Stomach (tissue), 9 donors: ENCODE data around the gene SPARC. TPM values are rescaled to one million over a fixed set of nuclear protein-coding genes. Genes with fewer than 3 reads are reported as not detected.
A peak's percentile ranks its signal among the peaks of the same experiment; 100 is the strongest.

ENCODE experiments used
- DNase-seq, 2 donors: peaks; one replicate each; pipeline versions ENCODE4 v3.0.0 to v3.0.0-alpha.2; 2013 to 2019
- H3K27ac ChIP-seq, 5 donors: fragments of 200-600 bp in 4 of 5; sonication (generic) in 4 of 5; one replicate each; pipeline ENCODE4 v1.5.1; 2013 to 2019; ENCODE audit warnings: mild to moderate bottlenecking in 1 of 5, moderate library complexity in 1 of 5
- H3K27me3 ChIP-seq, 3 donors: fragments of 200-600 bp; sonication (generic); one replicate each; pipeline ENCODE4 v1.5.1; 2017 to 2019; ENCODE audit warnings: mixed run types in 1 of 3
- H3K36me3 ChIP-seq, 4 donors: fragments of 200-600 bp; sonication (generic); 1 replicate in 3 of 4; 2 replicates in 1 of 4; pipeline ENCODE4 v1.5.1; 2016 to 2019
- H3K4me1 ChIP-seq, 4 donors: fragments of 200-600 bp; sonication (generic); one replicate each; pipeline ENCODE4 v1.5.1; 2016 to 2019
- H3K4me3 ChIP-seq, 4 donors: fragments of 200-600 bp; sonication (generic) in 3 of 4; one replicate each; pipeline ENCODE4 v1.5.1; 2016 to 2019; ENCODE audit warnings: mild to moderate bottlenecking in 1 of 4
- H3K9me3 ChIP-seq, 4 donors: fragments of 200-600 bp; sonication (generic); one replicate each; pipeline ENCODE4 v1.5.1; 2016 to 2019
- CTCF ChIP-seq, 7 experiments: fragments of 450-650 bp in 4 of 7; fragments of 200-600 bp in 3 of 7; sonication (generic) in 3 of 7; IDR thresholded peaks; one replicate each; pipeline ENCODE4 v1.5.1; 2016 to 2019; ENCODE audit warnings: antibody characterized with exemption in 7 of 7, control low read depth in 2 of 7, mild to moderate bottlenecking in 1 of 7
- EP300 ChIP-seq: sonication (generic); formaldehyde crosslinking; IDR thresholded peaks from one replicate; pipeline ENCODE4 v1.6.1; 2017; ENCODE audit warnings: antibody characterized with exemption
- POLR2A ChIP-seq, 4 donors: fragments of 450-650 bp; IDR thresholded peaks; one replicate each; pipeline ENCODE4 v1.6.1; 2016; ENCODE audit warnings: antibody characterized with exemption in 4 of 4, control low read depth in 2 of 4, mild to moderate bottlenecking in 1 of 4, moderate library complexity in 1 of 4
- POLR2AphosphoS5 ChIP-seq, 3 donors: sonication (generic); formaldehyde crosslinking; IDR thresholded peaks; one replicate each; pipeline ENCODE4 v1.6.1; 2016; ENCODE audit warnings: antibody characterized with exemption in 3 of 3
- WGBS, 5 donors: extraction: QIAGEN DNeasy Blood & Tissue Kit in 3 of 5; methylation state at CpG; one replicate each; pipeline versions ENCODE4 v1.1.5 to v1.1.7; 2013 to 2018; 5-methylcytosine and 5-hydroxymethylcytosine counted together
- intact Hi-C: fragments of 100-400 bp; cut with DNase I; formaldehyde crosslinking; loops from one replicate; pipeline ENCODE4 v1.15.1; 2023; ENCODE audit warnings: low total_unique reads
- polyA plus RNA-seq, 3 donors: library from polyadenylated mRNA; stranded (reverse); fragments of 200-250 nt; gene quantifications; one replicate each; pipeline ENCODE4 v1.2.3, GENCODE V29; 2013
- small RNA-seq, 4 donors: library from RNA; depleted of rRNA; stranded (forward); fragments of <200 nt; gene quantifications; one replicate each; pipeline ENCODE3, GENCODE V24; 2016
- total RNA-seq, 5 donors: library from RNA; depleted of rRNA; stranded (reverse); fragments of >200 nt; gene quantifications; one replicate each; pipeline versions ENCODE4 v1.1.0 to v1.2.3, GENCODE V29; 2014 to 2016
- donor health status: healthy with polysubstance abuse.
- donor health status: Bipolar disorder and iron deficiency.
- donor health status: healthy.

Gene SPARC
- total and polyA plus RNA-seq, 8 donors: 36.2 to 1,348 (median 94.7) TPM

GRCh38 chr5:151615431-151615830, 71.3 kb downstream of the SPARC start:
- Histone ChIP-seq H3K36me3 (no peaks in the 10 kb centered on the region), H3K27me3 (peaks cover 0 to 35% (median 0%) of the 10 kb centered on the region in 3 donors), H3K4me1 (no peaks in the 10 kb centered on the region), H3K9me3 (no peaks in the 10 kb centered on the region), H3K27ac (no peak overlapping the region), H3K4me3 (no peak overlapping the region)
- 45 to 58% (median 53%) methylated on average over 4 of the region's 4 CpGs for WGBS, 5 donors
- intact Hi-C loops: no loop called here
- DNase-seq: no peak
- no peak for TF ChIP-seq EP300
- TF ChIP-seq CTCF (IDR thresholded peaks at IDR 0.05): no peak
- no peak for TF ChIP-seq POLR2AphosphoS5 (IDR thresholded peaks at IDR 0.05)
- TF ChIP-seq POLR2A (IDR thresholded peaks at IDR 0.05): no peak

- no peaks in the 10 kb centered on the region for H3K9me3 ChIP-seq
- no peaks in the 10 kb centered on the region for H3K36me3 ChIP-seq
- H3K4me1 ChIP-seq: no peaks in the 10 kb centered on the region
- no peak overlapping the region for H3K27ac ChIP-seq
- H3K4me3 ChIP-seq: no peak overlapping the region
- intact Hi-C loops: no loop called here
- H3K27me3 ChIP-seq: peaks cover 0 to 27% (median 0%) of the 10 kb centered on the region in 3 donors
- no peak for TF ChIP-seq POLR2AphosphoS5 (IDR thresholded peaks at IDR 0.05)
- TF ChIP-seq CTCF (IDR thresholded peaks at IDR 0.05): no peak
- no peak for TF ChIP-seq POLR2A (IDR thresholded peaks at IDR 0.05)
- TF ChIP-seq EP300: no peak
- WGBS, 5 donors: 60 to 67% (median 62%) methylated on average over 7 of the region's 7 CpGs
- no peak for DNase-seq
Measured at GRCh38 chr5:151614565-151614964, 72.2 kb downstream of the SPARC start.

GRCh38 chr5:151612689-151613427, 73.9 kb downstream of the SPARC start:
- Histone ChIP-seq H3K4me3 (no peak overlapping the region), H3K36me3 (no peaks in the 10 kb centered on the region), H3K4me1 (no peaks in the 10 kb centered on the region), H3K27ac (no peak overlapping the region), H3K27me3 (peaks cover 0 to 26% (median 0%) of the 10 kb centered on the region in 3 donors), H3K9me3 (no peaks in the 10 kb centered on the region)
- intact Hi-C loops: no loop called here
- WGBS, 5 donors: 25 to 31% (median 28%) methylated on average over 8 of the region's 8 CpGs
- TF ChIP-seq POLR2AphosphoS5 (IDR thresholded peaks at IDR 0.05) (no peak), EP300 (no peak), POLR2A (IDR thresholded peaks at IDR 0.05) (no peak), CTCF (IDR thresholded peaks at IDR 0.05) (no peak)
- peak in 1 of 2 donors; percentile 31 for DNase-seq

GRCh38 chr5:151611127-151611775, 75.5 kb downstream of the SPARC start:
- H3K4me3 ChIP-seq: no peak overlapping the region
- H3K4me1 ChIP-seq: no peaks in the 10 kb centered on the region
- H3K36me3 ChIP-seq: no peaks in the 10 kb centered on the region
- no peak for DNase-seq
- intact Hi-C loops: no loop called here
- 85 to 96% (median 91%) methylated on average over 6 to 8 of the region's 8 CpGs for WGBS, 5 donors
- TF ChIP-seq EP300 (no peak), POLR2A (IDR thresholded peaks at IDR 0.05) (no peak), CTCF (IDR thresholded peaks at IDR 0.05) (no peak), POLR2AphosphoS5 (IDR thresholded peaks at IDR 0.05) (no peak)
- H3K9me3 ChIP-seq: no peaks in the 10 kb centered on the region
- H3K27ac ChIP-seq: no peak overlapping the region
- peaks cover 0 to 26% (median 0%) of the 10 kb centered on the region in 3 donors for H3K27me3 ChIP-seq

Small RNA genes within 50 kb of the gene (small RNA-seq; reads per million reads assigned to genes)
- gene RN7SKP232: 0 reads per million in 4 donors

Other genes with a start within 250 kb of the SPARC start
- 10 to 100 TPM in 4 of 5 donors, 1 to 10 TPM in 1; 2.3 to 27.8 (median 11.9) TPM for gene SLC36A1, start 239.3 kb downstream of the SPARC start, total RNA-seq
- 1 to 10 TPM; 1.2 to 1.7 (median 1.5) TPM for gene SLC36A1, start 239.3 kb downstream of the SPARC start, polyA plus RNA-seq
- 1 to 10 TPM in 1 of 5 donors, under 1 TPM in 2, not detected in 2; 0.18 to 4.5 (median 0.58) TPM for gene FAT2, start 95.6 kb downstream of the SPARC start, total RNA-seq
- 10 to 100 TPM in 1 of 3 donors, not detected in 2; 16.8 TPM for gene FAT2, start 95.6 kb downstream of the SPARC start, polyA plus RNA-seq
- gene ATOX1, start 71.7 kb upstream of the SPARC start, total RNA-seq: 10 to 100 TPM in 4 of 5 donors, not detected in 1; 24.6 to 80.6 (median 60.4) TPM
- gene ATOX1, start 71.7 kb upstream of the SPARC start, polyA plus RNA-seq: 100 to 1,000 TPM; 111 to 177 (median 165) TPM
- gene G3BP1, start 85.0 kb upstream of the SPARC start, total RNA-seq: 100 to 1,000 TPM in 1 of 5 donors, 10 to 100 TPM in 4; 47.3 to 138 (median 68.7) TPM
- 10 to 100 TPM; 15.1 to 20.4 (median 18.6) TPM for gene G3BP1, start 85.0 kb upstream of the SPARC start, polyA plus RNA-seq
- gene GLRA1, start 237.9 kb upstream of the SPARC start, total RNA-seq: not detected
- not detected for gene GLRA1, start 237.9 kb upstream of the SPARC start, polyA plus RNA-seq